Neuronal stem cell (in vitro differentiated cells): ENCODE results near the gene TOP3A.

Source experiments
- DNase-seq: peaks from one replicate; pipeline ENCODE4 v3.0.0-alpha.2; 2013; ENCODE audit warnings: low spot score
- H2AFZ ChIP-seq: one replicate; pipeline ENCODE4 v1.6.1; 2013; ENCODE audit warnings: mild to moderate bottlenecking, low read length, inconsistent platforms
- H2AK5ac ChIP-seq: 2 replicates; pipeline ENCODE4 v1.6.1; 2013; ENCODE audit warnings: low read depth, mild to moderate bottlenecking, inconsistent platforms, low read length, moderate library complexity, mixed read lengths
- H2BK120ac ChIP-seq: 2 replicates; pipeline ENCODE4 v1.6.1; 2013; ENCODE audit warnings: low read depth, mild to moderate bottlenecking, inconsistent platforms, low read length, moderate library complexity, mixed read lengths
- H2BK12ac ChIP-seq: one replicate; pipeline ENCODE4 v1.6.1; 2013; ENCODE audit warnings: low read length, inconsistent platforms
- H2BK15ac ChIP-seq: 2 replicates; pipeline ENCODE4 v1.6.1; 2013; ENCODE audit warnings: mild to moderate bottlenecking, low read length, inconsistent platforms, mixed read lengths
- H2BK5ac ChIP-seq: one replicate; pipeline ENCODE4 v1.6.1; 2013; ENCODE audit warnings: inconsistent platforms, mild to moderate bottlenecking, low read length, moderate library complexity
- H3K14ac ChIP-seq: one replicate; pipeline ENCODE4 v1.6.1; 2013; ENCODE audit warnings: low read length, inconsistent platforms
- H3K18ac ChIP-seq: 2 replicates; pipeline ENCODE4 v1.6.1; 2013; ENCODE audit warnings: low read length, inconsistent platforms
- H3K23ac ChIP-seq: 2 replicates; pipeline ENCODE4 v1.6.1; 2013; ENCODE audit warnings: low read depth, mild to moderate bottlenecking, mixed read lengths, low read length, inconsistent platforms; ENCODE audit not compliant: poor library complexity
- H3K27ac ChIP-seq: replicated peaks from 3 replicates; pipeline ENCODE4 v1.5.1; 2013; ENCODE audit warnings: low read length, inconsistent platforms
- H3K27me3 ChIP-seq, 3 experiments: 2 replicates each; pipeline ENCODE4 v1.6.1; 2013; ENCODE audit warnings: low read length in 3 of 3, mild to moderate bottlenecking in 2 of 3, inconsistent platforms in 1 of 3, low read depth in 1 of 3, mixed read lengths in 1 of 3, moderate library complexity in 1 of 3; ENCODE audit not compliant: control insufficient read depth in 3 of 3, insufficient read depth in 3 of 3
- H3K36me3 ChIP-seq, 2 donors: replicated peaks in 1 of 2; 2 replicates each; pipeline ENCODE4 v1.6.1; 2013; ENCODE audit warnings: low read length in 2 of 2; ENCODE audit not compliant: control insufficient read depth in 2 of 2, insufficient read depth in 2 of 2
- H3K4ac ChIP-seq: 2 replicates; pipeline ENCODE4 v1.6.1; 2013; ENCODE audit warnings: inconsistent platforms, mild to moderate bottlenecking, low read length, moderate library complexity
- H3K4me1 ChIP-seq, 2 donors: 1 replicate in 1 of 2; 2 replicates in 1 of 2; pipeline ENCODE4 v1.6.1; 2013; ENCODE audit warnings: low read length in 2 of 2, low read depth in 1 of 2; ENCODE audit not compliant: control insufficient read depth in 2 of 2, insufficient read depth in 1 of 2
- H3K4me2 ChIP-seq: one replicate; pipeline ENCODE4 v1.6.1; 2013; ENCODE audit warnings: mild to moderate bottlenecking, low read length, inconsistent platforms; ENCODE audit not compliant: insufficient read depth, poor library complexity, severe bottlenecking
- H3K4me3 ChIP-seq, 2 donors: 2 replicates each; pipeline ENCODE4 v1.5.1; 2013; ENCODE audit warnings: low read length in 2 of 2, mild to moderate bottlenecking in 2 of 2, inconsistent platforms in 1 of 2, moderate library complexity in 1 of 2
- H3K79me1 ChIP-seq: one replicate; pipeline ENCODE4 v1.6.1; 2013; ENCODE audit warnings: low read depth, mild to moderate bottlenecking, inconsistent platforms, low read length, moderate library complexity
- H3K9ac ChIP-seq: one replicate; pipeline ENCODE4 v1.6.1; 2013; ENCODE audit warnings: mild to moderate bottlenecking, low read depth, low read length, inconsistent platforms; ENCODE audit not compliant: poor library complexity
- H3K9me3 ChIP-seq, 2 donors: replicated peaks in 1 of 2; 2 replicates each; pipeline versions ENCODE3 to v1.6.1; 2013; ENCODE audit warnings: low read length in 2 of 2, mild to moderate bottlenecking in 2 of 2, inconsistent platforms in 1 of 2, low read depth in 1 of 2, mixed read lengths in 1 of 2, moderate library complexity in 1 of 2; ENCODE audit not compliant: control insufficient read depth in 2 of 2, insufficient read depth in 1 of 2
- H4K8ac ChIP-seq: one replicate; pipeline ENCODE4 v1.6.1; 2013; ENCODE audit warnings: low read depth, mild to moderate bottlenecking, inconsistent platforms, low read length, moderate library complexity
- H4K91ac ChIP-seq: one replicate; pipeline ENCODE4 v1.6.1; 2013; ENCODE audit warnings: low read length, low read depth, mild to moderate bottlenecking, inconsistent platforms; ENCODE audit not compliant: poor library complexity
- WGBS, 2 donors: extraction: QIAGEN DNeasy Blood & Tissue Kit; methylation state at CpG; one replicate each; pipeline ENCODE4 v1.1.7; 2013; ENCODE audit warnings: missing lambda C conversion rate in 2 of 2, mixed read lengths in 1 of 2; ENCODE audit not compliant: insufficient read length in 2 of 2, insufficient replicate concordance in 1 of 2; ENCODE audit errors: extremely low coverage in 2 of 2; 5-methylcytosine and 5-hydroxymethylcytosine counted together

TOP3A gene

GRCh38 chr17:18241229-18241871 is 73.4 kb downstream of the TOP3A start:
- no CpG with 5 or more reads among the region's 28 CpGs for WGBS, 2 donors
- no peak overlapping the region for H3K4me2 ChIP-seq
- H3K79me1 ChIP-seq: peaks cover 14% of the 10 kb centered on the region
- no peak overlapping the region for H2AK5ac ChIP-seq
- peaks cover 81 to 92% of the 10 kb centered on the region in 2 donors for H3K36me3 ChIP-seq
- peak overlapping the region; percentile 82 for H3K14ac ChIP-seq
- no peak overlapping the region for H3K18ac ChIP-seq
- H3K23ac ChIP-seq: peak overlapping the region; percentile 73
- H2BK15ac ChIP-seq: no peak overlapping the region
- no peaks in the 10 kb centered on the region for H3K4me1 ChIP-seq
- no peak overlapping the region for H3K4ac ChIP-seq
- peaks cover 0 to 3% of the 10 kb centered on the region in 2 donors for H3K9me3 ChIP-seq
- no peak for DNase-seq
- H2BK5ac ChIP-seq: peak overlapping the region; percentile 24
- H4K8ac ChIP-seq: no peak overlapping the region
- H3K4me3 ChIP-seq: peak overlapping the region in 1 of 2 donors; percentile 52
- no peak overlapping the region for H2AFZ ChIP-seq
- H2BK120ac ChIP-seq: no peak overlapping the region
- H2BK12ac ChIP-seq: peak overlapping the region; percentile 84
- no peak overlapping the region for H3K27ac ChIP-seq
- H3K9ac ChIP-seq: no peak overlapping the region
- H4K91ac ChIP-seq: no peak overlapping the region
- no peaks in the 10 kb centered on the region for H3K27me3 ChIP-seq

- WGBS, 2 donors: no CpG with 5 or more reads among the region's 19 CpGs
- no peak overlapping the region for H4K91ac ChIP-seq
- H2AFZ ChIP-seq: no peak overlapping the region
- H3K14ac ChIP-seq: no peak overlapping the region
- H2BK120ac ChIP-seq: no peak overlapping the region
- no peak overlapping the region for H3K18ac ChIP-seq
- H3K9ac ChIP-seq: no peak overlapping the region
- H3K27me3 ChIP-seq: no peaks in the 10 kb centered on the region
- no peaks in the 10 kb centered on the region for H3K4me1 ChIP-seq
- H2BK15ac ChIP-seq: no peak overlapping the region
- no peak overlapping the region for H2BK12ac ChIP-seq
- peak overlapping the region; percentile 82 for H4K8ac ChIP-seq
- peak overlapping the region; percentile 53 for H2BK5ac ChIP-seq
- H3K9me3 ChIP-seq: peaks cover 0 to 3% of the 10 kb centered on the region in 2 donors
- H3K27ac ChIP-seq: no peak overlapping the region
- no peak overlapping the region for H3K4me3 ChIP-seq
- no peak overlapping the region for H3K23ac ChIP-seq
- H3K4ac ChIP-seq: no peak overlapping the region
- DNase-seq: no peak
- H2AK5ac ChIP-seq: no peak overlapping the region
- peaks cover 81 to 92% of the 10 kb centered on the region in 2 donors for H3K36me3 ChIP-seq
- peaks cover 17% of the 10 kb centered on the region for H3K79me1 ChIP-seq
- H3K4me2 ChIP-seq: no peak overlapping the region
Measured at GRCh38 chr17:18240449-18240848, 74.3 kb downstream of the TOP3A start.

- H2BK15ac ChIP-seq: no peak overlapping the region
- no peak overlapping the region for H3K4me3 ChIP-seq
- H3K4me1 ChIP-seq: no peaks in the 10 kb centered on the region
- peak overlapping the region; percentile 94 for H4K8ac ChIP-seq
- no peak overlapping the region for H2AFZ ChIP-seq
- H3K14ac ChIP-seq: peak overlapping the region; percentile 27
- H3K27ac ChIP-seq: no peak overlapping the region
- H2BK12ac ChIP-seq: no peak overlapping the region
- no peak overlapping the region for H2AK5ac ChIP-seq
- H3K23ac ChIP-seq: no peak overlapping the region
- H3K4ac ChIP-seq: no peak overlapping the region
- WGBS, 2 donors: no CpG with 5 or more reads among the region's 18 CpGs
- peaks cover 28% of the 10 kb centered on the region for H3K79me1 ChIP-seq
- no peak overlapping the region for H4K91ac ChIP-seq
- no peaks in the 10 kb centered on the region for H3K9me3 ChIP-seq
- no peak overlapping the region for H3K4me2 ChIP-seq
- H3K9ac ChIP-seq: no peak overlapping the region
- peak overlapping the region; percentile 28 for H3K18ac ChIP-seq
- no peak for DNase-seq
- peaks cover 87 to 95% of the 10 kb centered on the region in 2 donors for H3K36me3 ChIP-seq
- no peaks in the 10 kb centered on the region for H3K27me3 ChIP-seq
- H2BK5ac ChIP-seq: no peak overlapping the region
- no peak overlapping the region for H2BK120ac ChIP-seq
Measured at GRCh38 chr17:18238299-18238698, 76.5 kb downstream of the TOP3A start.

GRCh38 chr17:18237461-18237860 is 77.3 kb downstream of the TOP3A start:
- H2AK5ac ChIP-seq: no peak overlapping the region

More at GRCh38 chr17:18237461-18237860, 77.3 kb downstream of the TOP3A start:
- H3K9ac ChIP-seq: no peak overlapping the region
- no peak overlapping the region for H2BK120ac ChIP-seq
- peak overlapping the region; percentile 42 for H3K4ac ChIP-seq
- H3K9me3 ChIP-seq: no peaks in the 10 kb centered on the region
- no peak overlapping the region for H2AFZ ChIP-seq
- no peak for DNase-seq
- H2BK12ac ChIP-seq: no peak overlapping the region
- H3K4me2 ChIP-seq: no peak overlapping the region
- H3K36me3 ChIP-seq: peaks cover 90 to 97% of the 10 kb centered on the region in 2 donors
- H3K79me1 ChIP-seq: peaks cover 32% of the 10 kb centered on the region
- no peaks in the 10 kb centered on the region for H3K4me1 ChIP-seq
- H3K18ac ChIP-seq: no peak overlapping the region
- no CpG with 5 or more reads among the region's 20 CpGs for WGBS, 2 donors
- no peak overlapping the region for H3K4me3 ChIP-seq
- H3K27me3 ChIP-seq: no peaks in the 10 kb centered on the region
- no peak overlapping the region for H4K91ac ChIP-seq
- H3K23ac ChIP-seq: no peak overlapping the region
- H4K8ac ChIP-seq: no peak overlapping the region
- H3K14ac ChIP-seq: peak overlapping the region; percentile 58
- no peak overlapping the region for H2BK5ac ChIP-seq
- H3K27ac ChIP-seq: no peak overlapping the region
- no peak overlapping the region for H2BK15ac ChIP-seq
